Spleen (tissue), 7 donors: ENCODE data around the gene ERC2.

Experiments
- CTCF ChIP-seq, 11 experiments: fragments of 200-600 bp in 7 of 11; fragments of 450-650 bp in 4 of 11; sonication (generic) in 4 of 11; IDR thresholded peaks in 8 of 11; conservative IDR thresholded peaks in 3 of 11; 1 replicate in 7 of 11; 2 replicates in 4 of 11; pipeline versions ENCODE4 v1.4.0 to v1.8.0; 2016 to 2021; ENCODE audit warnings: antibody characterized with exemption in 11 of 11, inconsistent platforms in 4 of 11, mild to moderate bottlenecking in 1 of 11
- POLR2A ChIP-seq, 3 donors: fragments of 450-650 bp; IDR thresholded peaks; one replicate each; pipeline ENCODE4 v1.5.1; 2017; ENCODE audit warnings: antibody characterized with exemption in 3 of 3, mild to moderate bottlenecking in 1 of 3
- donor health status: DM: no; HTN: no; CAD: no; lungs with moderate emphysema.
- donor health status: DM: no; HTN: no; CAD: no.
- donor health status: DM: no; HTN: no; CAD: no.

GRCh38 chr3:55692957-55693558 lies 775.2 kb downstream of the ERC2 start:
- no peak for TF ChIP-seq POLR2A (IDR thresholded peaks at IDR 0.05)
- TF ChIP-seq CTCF (IDR thresholded peaks at IDR 0.05 in 8 of 11, conservative IDR thresholded peaks at IDR 0.05 in 3 of 11): no peak
